ENCODE data around the gene CACNA1A. TPM values are rescaled to one million over a fixed set of nuclear protein-coding genes. Genes with fewer than 3 reads are reported as not detected.
"Not testable (repeated sequence)": the region's sequence is repeated elsewhere in the genome, so short reads cannot be mapped to it uniquely, and the experiment has no call there.

CACNA1A gene
- total and polyA plus RNA-seq, 8 donors, result 0.58 to 12.5 (median 3.8) TPM; not detected in 1

DNA sequence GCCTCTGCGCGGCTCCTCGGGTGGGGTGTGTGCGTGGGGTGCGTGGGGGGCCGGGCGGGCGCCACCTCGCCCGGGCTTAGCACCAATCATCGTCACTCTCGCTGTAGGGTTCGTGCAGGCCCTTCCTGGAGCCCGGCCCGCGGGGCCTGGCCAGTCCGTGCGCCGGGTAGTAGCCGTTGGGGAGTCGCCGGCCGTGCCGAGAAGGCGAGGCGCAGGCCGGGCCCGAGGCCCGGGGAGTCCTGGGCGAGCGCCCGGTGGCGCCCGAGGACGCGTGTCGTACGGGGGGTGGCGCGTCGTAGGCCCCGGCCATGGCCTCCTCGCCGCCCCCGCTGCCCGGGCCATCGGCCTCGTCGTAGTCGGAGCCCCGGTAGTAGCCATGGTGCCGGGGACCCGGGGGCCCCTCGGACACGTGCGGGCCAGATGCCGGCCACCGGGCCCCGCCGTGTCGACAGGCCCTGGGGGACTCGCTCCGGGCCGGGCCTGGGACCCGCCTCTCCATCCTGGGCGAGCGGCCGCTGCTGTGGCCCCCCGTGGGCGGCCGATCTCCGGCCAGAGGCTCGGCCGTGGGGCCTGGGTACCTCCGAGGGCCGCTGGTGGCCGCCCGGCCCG, 298.9 kb downstream of the CACNA1A start:
- Histone ChIP-seq H3K27me3 (no peaks in the 10 kb centered on the region), H3K4me1 (peaks cover 4 to 22% (median 17%) of the 10 kb centered on the region in 4 donors), H3K4me3 (peak overlapping the region; percentile 46 to 52 (median 48)), H3K36me3 (no peaks in the 10 kb centered on the region), H3K27ac (peak overlapping the region in 4 of 5 donors; percentile 55 to 81 (median 80)), H3K9me3 (no peaks in the 10 kb centered on the region)
- 74 to 92% (median 76%) methylated on average over 43 to 79 of the region's 79 CpGs for WGBS, 5 donors
- TF ChIP-seq POLR2A (IDR thresholded peaks at IDR 0.05), result no peak
- TF ChIP-seq EP300 (IDR thresholded peaks at IDR 0.05), result no peak
- no peak for TF ChIP-seq CTCF (IDR thresholded peaks at IDR 0.05)
- no peak for TF ChIP-seq POLR2AphosphoS5 (IDR thresholded peaks at IDR 0.05)
- intact Hi-C loops (cut with DNase I; ENCODE audit: low total_unique reads), result no loop called here
- peak in 1 of 2 donors; percentile 31 for DNase-seq

DNA sequence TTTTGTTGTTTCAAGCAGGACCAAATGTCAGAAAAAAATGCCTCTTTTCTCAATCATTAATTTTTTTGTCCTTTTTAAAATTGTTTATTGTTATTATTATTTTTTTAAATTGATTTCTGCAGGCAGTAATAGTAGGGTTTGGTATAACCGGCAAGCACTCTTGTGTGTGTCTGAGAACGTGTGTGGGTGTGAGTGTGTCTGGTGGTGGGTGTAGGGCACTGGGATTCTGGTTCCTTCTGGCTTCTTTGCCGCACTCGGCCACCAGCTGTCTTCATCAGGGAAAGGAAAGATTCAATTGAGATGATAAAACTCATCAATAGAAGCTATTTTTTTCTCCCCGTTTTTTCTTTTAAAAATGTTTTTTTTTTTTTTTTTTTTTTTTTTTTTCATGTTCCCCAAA, 299.7 kb downstream of the CACNA1A start:
- Histone ChIP-seq H3K4me1 (peaks cover 4 to 22% (median 17%) of the 10 kb centered on the region in 4 donors), H3K27ac (no peak overlapping the region), H3K36me3 (no peaks in the 10 kb centered on the region), H3K27me3 (no peaks in the 10 kb centered on the region), H3K9me3 (no peaks in the 10 kb centered on the region), H3K4me3 (peak overlapping the region in 1 of 4 donors; percentile 52)
- intact Hi-C loops (cut with DNase I; ENCODE audit: low total_unique reads), result no loop called here
- no peak for TF ChIP-seq CTCF (IDR thresholded peaks at IDR 0.05)
- no peak for DNase-seq
- WGBS, 5 donors, result 78 to 93% (median 88%) methylated on average over 5 of the region's 5 CpGs

- H3K4me1 ChIP-seq; H3K36me3 ChIP-seq; H3K27ac ChIP-seq; H3K4me3 ChIP-seq; H3K27me3 ChIP-seq; DNase-seq; H3K9me3 ChIP-seq; intact Hi-C loops (cut with DNase I; ENCODE audit: low total_unique reads): not testable (repeated sequence)
- 94 to 100% (median 97%) methylated on average over 7 of the region's 7 CpGs for WGBS, 5 donors
Measured at GRCh38 chr19:13202112-13202511, 304.2 kb downstream of the CACNA1A start.

GRCh38 chr19:13198634-13199033, 307.6 kb downstream of the CACNA1A start:
- DNase-seq, result no peak
- Histone ChIP-seq H3K4me3 (no peak overlapping the region), H3K36me3 (no peaks in the 10 kb centered on the region), H3K4me1 (peaks cover 0 to 20% (median 14%) of the 10 kb centered on the region in 4 donors), H3K9me3 (no peaks in the 10 kb centered on the region), H3K27ac (no peak overlapping the region), H3K27me3 (no peaks in the 10 kb centered on the region)
- TF ChIP-seq POLR2AphosphoS5 (IDR thresholded peaks at IDR 0.05) (no peak), POLR2A (IDR thresholded peaks at IDR 0.05) (no peak), EP300 (IDR thresholded peaks at IDR 0.05) (no peak), CTCF (IDR thresholded peaks at IDR 0.05) (no peak)
- 84 to 92% (median 87%) methylated on average over 15 to 18 of the region's 18 CpGs for WGBS, 5 donors
- intact Hi-C loops (cut with DNase I; ENCODE audit: low total_unique reads), result no loop called here

- TF ChIP-seq EP300 (IDR thresholded peaks at IDR 0.05), result no peak
- TF ChIP-seq POLR2AphosphoS5 (IDR thresholded peaks at IDR 0.05), result no peak
- TF ChIP-seq POLR2A (IDR thresholded peaks at IDR 0.05), result no peak
- peak in 1 of 7 experiments; percentile 23 for TF ChIP-seq CTCF (IDR thresholded peaks at IDR 0.05)
- Histone ChIP-seq H3K4me1 (peaks cover 8 to 25% (median 14%) of the 10 kb centered on the region in 4 donors), H3K36me3 (no peaks in the 10 kb centered on the region), H3K9me3 (no peaks in the 10 kb centered on the region), H3K27me3 (no peaks in the 10 kb centered on the region), H3K4me3 (no peak overlapping the region), H3K27ac (peak overlapping the region in 3 of 5 donors; percentile 17 to 35 (median 18))
- intact Hi-C loops (cut with DNase I; ENCODE audit: low total_unique reads), result no loop called here
- peak; percentile 83 to 85 for DNase-seq
- 23 to 57% (median 38%) methylated on average over 11 of the region's 11 CpGs for whole genome bisulfite sequencing, 5 donors
Measured at GRCh38 chr19:13195678-13196077, 310.6 kb downstream of the CACNA1A start.
